ENCODE measurements around the gene RASSF4.
A peak's percentile ranks its signal among the peaks of the same experiment; 100 is the strongest.

RASSF4 gene

GRCh38 chr10:44994752-44995530 is 35.3 kb downstream of the RASSF4 start:
- Mint-ChIP-seq H3K27ac (no peak overlapping the region), H3K36me3 (no peaks in the 10 kb centered on the region), H3K9me3 (no peaks in the 10 kb centered on the region), H3K4me3 (no peak overlapping the region), H3K27me3 (peaks cover 0 to 10% of the 10 kb centered on the region in 2 donors), H3K4me1 (peaks cover 6 to 8% of the 10 kb centered on the region in 2 donors)
- DNase-seq (no peak), ATAC-seq (replicated peaks) (no peak)

GRCh38 chr10:44995581-44995913 is 35.9 kb downstream of the RASSF4 start:
- H3K36me3 Mint-ChIP-seq, result no peaks in the 10 kb centered on the region
- peaks cover 9 to 12% of the 10 kb centered on the region in 2 donors for H3K4me1 Mint-ChIP-seq
- no peak overlapping the region for H3K4me3 Mint-ChIP-seq
- H3K27ac Mint-ChIP-seq, result no peak overlapping the region
- no peaks in the 10 kb centered on the region for H3K9me3 Mint-ChIP-seq
- H3K27me3 Mint-ChIP-seq, result peaks cover 0 to 5% of the 10 kb centered on the region in 2 donors
- no peak for ATAC-seq (replicated peaks)
- DNase-seq, result no peak

- Mint-ChIP-seq H3K4me1 (peaks cover 11 to 13% of the 10 kb centered on the region in 2 donors), H3K27ac (no peak overlapping the region), H3K9me3 (no peaks in the 10 kb centered on the region), H3K4me3 (no peak overlapping the region), H3K27me3 (peaks cover 0 to 5% of the 10 kb centered on the region in 2 donors), H3K36me3 (no peaks in the 10 kb centered on the region)
- ATAC-seq (replicated peaks) (no peak), DNase-seq (no peak)
Observed at GRCh38 chr10:44995914-44996669, 36.5 kb downstream of the RASSF4 start.

DNA sequence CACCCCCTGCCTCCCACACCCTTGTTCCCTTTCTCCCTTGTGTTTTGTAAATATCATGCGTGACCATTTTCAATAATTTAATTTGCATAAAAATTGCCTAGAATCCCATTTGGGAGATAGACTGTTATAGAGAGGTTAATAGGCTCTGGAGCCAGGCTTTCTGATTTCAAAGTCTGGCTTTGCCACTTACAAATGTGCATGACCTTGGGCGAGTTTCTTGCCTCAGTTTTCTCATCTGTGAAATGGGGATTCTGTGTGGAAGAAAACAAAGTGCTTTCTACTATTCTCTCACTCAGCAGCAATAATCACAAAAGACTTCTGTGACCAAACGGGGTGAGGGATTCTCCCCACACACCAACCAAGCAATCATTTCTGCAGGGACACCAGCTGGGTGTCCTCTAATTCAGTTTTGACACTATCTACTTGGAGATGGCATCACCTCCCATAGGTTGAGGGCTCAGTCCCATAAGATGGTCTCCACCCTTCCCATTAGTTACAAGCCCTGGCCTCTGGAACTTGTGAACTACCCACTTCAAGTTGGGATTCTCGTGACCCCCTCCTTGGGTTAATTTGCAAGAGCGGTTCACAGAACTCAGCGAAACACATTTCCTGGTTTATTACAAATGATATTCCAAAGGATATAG is 37.6 kb downstream of the RASSF4 start:
- peaks cover 12 to 14% of the 10 kb centered on the region in 2 donors for H3K4me1 Mint-ChIP-seq

DNA sequence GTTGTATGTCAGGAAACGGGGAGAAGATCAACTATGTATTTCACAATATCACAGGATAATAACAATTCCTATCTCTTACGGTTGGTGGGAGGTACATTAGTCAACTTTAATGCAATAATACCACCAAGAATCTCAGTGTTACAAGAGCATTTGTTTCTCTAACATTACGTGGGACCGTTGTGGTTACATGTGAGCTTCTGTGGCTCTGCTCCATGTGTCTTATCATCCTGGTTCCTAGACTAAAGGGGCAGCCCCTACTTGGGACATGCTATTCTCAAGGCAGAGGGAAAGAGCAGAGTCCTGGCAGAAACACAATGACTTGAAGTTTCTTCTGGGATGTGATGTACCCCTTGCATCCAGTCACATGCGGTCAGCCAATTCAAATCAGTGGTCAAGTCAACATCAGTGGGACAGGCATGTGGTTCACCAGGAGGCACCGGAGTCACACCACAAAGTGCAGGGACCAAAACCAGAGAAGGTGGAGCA is 38.6 kb downstream of the RASSF4 start:
- H3K4me3 Mint-ChIP-seq, result no peak overlapping the region
- peaks cover 0 to 3% of the 10 kb centered on the region in 2 donors for H3K9me3 Mint-ChIP-seq
- peaks cover 15 to 20% of the 10 kb centered on the region in 2 donors for H3K4me1 Mint-ChIP-seq
- no peak overlapping the region for H3K27ac Mint-ChIP-seq
- no peak for ATAC-seq (replicated peaks)
- no peak for DNase-seq
- peaks cover 1 to 8% of the 10 kb centered on the region in 2 donors for H3K36me3 Mint-ChIP-seq
- H3K27me3 Mint-ChIP-seq, result no peaks in the 10 kb centered on the region

More for the DNA sequence above, 37.6 kb downstream of the RASSF4 start:
- H3K36me3 Mint-ChIP-seq, result peaks cover 0 to under 1% of the 10 kb centered on the region in 2 donors
- H3K9me3 Mint-ChIP-seq, result peaks cover 0 to under 1% of the 10 kb centered on the region in 2 donors
- no peaks in the 10 kb centered on the region for H3K27me3 Mint-ChIP-seq
- no peak for ATAC-seq (replicated peaks)
- no peak overlapping the region for H3K27ac Mint-ChIP-seq
- DNase-seq, result no peak
- no peak overlapping the region for H3K4me3 Mint-ChIP-seq

DNA sequence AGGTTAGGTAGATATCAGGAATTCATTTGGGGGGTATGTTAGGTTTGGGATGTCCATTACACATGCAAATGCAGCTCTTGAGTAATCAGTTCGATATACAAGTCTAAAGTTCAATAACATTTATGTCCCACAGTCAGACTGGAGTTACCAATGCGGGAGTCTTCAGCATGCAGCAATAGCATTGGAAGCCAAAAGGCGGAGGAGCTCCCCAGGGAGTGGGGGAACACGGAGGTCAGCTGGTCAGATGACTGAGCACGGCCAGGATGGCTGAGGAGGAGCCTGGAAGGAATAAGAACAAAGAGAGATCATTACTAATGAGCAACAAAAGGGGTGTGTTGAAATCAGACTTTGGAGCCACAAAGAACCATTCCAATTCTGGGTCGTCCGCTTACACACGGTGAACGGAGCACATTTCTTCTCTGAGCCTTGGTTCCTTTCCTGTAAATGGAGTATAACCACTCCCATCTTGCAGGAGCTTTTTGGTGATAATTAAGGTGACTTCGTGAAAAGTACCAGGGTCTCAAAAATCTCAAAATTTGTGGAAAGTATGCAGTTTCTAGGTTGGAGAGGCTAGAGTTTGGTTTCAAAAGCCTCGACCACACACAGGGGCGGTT is 40.6 kb downstream of the RASSF4 start:
- peaks cover 15 to 20% of the 10 kb centered on the region in 2 donors for H3K4me1 Mint-ChIP-seq
- H3K27ac Mint-ChIP-seq, result peak overlapping the region; percentile 97
- peak; percentile 5 to 9 for ATAC-seq (replicated peaks)
- DNase-seq, result no peak
- peaks cover 1 to 3% of the 10 kb centered on the region in 2 donors for H3K9me3 Mint-ChIP-seq
- H3K4me3 Mint-ChIP-seq, result peak overlapping the region; percentile 91 to 93
- H3K36me3 Mint-ChIP-seq, result peaks cover 18 to 28% of the 10 kb centered on the region in 2 donors
- no peaks in the 10 kb centered on the region for H3K27me3 Mint-ChIP-seq

DNA sequence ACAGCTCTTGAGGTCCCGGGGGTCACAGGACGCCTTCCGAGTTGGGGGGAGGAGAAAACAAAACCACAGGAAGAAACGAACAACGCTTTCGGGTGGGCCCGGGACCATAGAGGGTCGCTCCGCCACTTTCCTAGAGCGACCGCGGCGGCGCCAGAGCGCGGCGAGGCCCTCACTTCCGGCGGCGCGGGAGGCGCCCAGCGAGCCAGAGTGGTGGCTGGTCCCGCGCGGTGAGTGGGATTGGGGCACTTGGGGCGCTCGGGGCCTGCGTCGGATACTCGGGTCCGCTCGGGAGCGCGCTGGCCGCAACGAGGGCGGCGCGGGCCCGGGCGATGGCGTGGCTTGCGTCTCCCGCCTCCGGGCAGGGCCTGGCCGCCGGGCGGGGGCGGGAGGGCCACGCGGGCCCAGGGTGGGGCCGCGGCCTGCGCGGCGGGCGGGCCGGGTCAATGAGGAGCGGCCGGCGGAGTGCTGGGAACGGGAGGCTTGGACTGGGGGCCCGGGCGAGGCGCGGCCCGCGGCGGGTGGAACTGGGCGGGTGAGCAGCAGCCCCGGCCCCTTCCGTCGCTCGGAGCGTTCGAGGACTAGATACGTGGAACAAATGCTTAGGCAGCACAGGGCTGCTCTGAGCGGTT is 41.3 kb downstream of the RASSF4 start, which contains the start of gene ZNF22:
TSS of gene ZNF22 (plus strand) at position 172 of the 629 bp plus-strand sequence. CDS start 2,446 bp downstream, outside the sequence.
- DNase-seq, result peak; percentile 75
- H3K36me3 Mint-ChIP-seq, result peaks cover 18 to 34% of the 10 kb centered on the region in 2 donors
- peak within 1 kb of the TSS; percentile 91 to 93 for H3K4me3 Mint-ChIP-seq
- ATAC-seq (replicated peaks), result peak; percentile 81 to 86
- peaks cover 16 to 20% of the 10 kb centered on the region in 2 donors for H3K4me1 Mint-ChIP-seq
- no peaks in the 10 kb centered on the region for H3K27me3 Mint-ChIP-seq
- peaks cover 1 to 3% of the 10 kb centered on the region in 2 donors for H3K9me3 Mint-ChIP-seq
- H3K27ac Mint-ChIP-seq, result peak within 1 kb of the TSS; percentile 97

DNA sequence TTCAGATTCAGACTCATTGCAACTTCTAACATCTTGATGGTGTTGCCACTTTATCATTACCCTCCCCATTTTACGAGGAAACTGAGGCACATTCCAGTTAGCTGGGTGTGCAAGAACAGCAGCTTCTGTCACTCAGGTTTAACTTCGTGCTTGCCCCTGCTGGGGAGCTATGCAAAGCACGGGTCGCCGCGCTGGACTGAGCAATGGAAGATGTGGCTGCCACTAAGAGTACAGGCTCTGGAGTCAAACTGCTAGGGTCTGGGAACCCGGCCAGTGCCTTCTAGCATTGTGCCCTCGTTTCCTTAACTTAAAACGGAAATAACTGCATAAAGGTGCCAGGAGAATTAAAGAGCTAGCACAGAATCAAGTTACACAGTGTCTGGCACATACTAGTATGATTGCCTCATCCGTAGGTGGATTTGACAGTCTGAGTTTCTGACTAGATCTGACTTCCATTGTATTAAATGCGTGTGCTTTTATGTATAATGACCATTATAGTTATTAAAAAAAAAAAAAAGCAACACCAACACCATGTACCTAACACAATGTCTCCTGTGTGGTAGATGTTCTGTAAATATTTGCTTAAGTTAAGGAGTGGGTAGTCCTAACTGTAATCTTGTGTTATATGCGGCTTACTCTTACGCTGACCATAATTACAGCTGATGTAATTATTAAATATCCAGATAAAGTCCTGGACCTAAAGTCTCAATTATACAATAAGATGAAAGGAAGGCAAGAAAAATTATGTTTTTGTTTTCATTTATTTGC is 42.0 kb downstream of the RASSF4 start:
- H3K9me3 Mint-ChIP-seq, result peaks cover 1 to 3% of the 10 kb centered on the region in 2 donors
- no peaks in the 10 kb centered on the region for H3K27me3 Mint-ChIP-seq
- peak; percentile 83 to 84 for ATAC-seq (replicated peaks)
- DNase-seq, result peak; percentile 53
- peaks cover 15 to 16% of the 10 kb centered on the region in 2 donors for H3K4me1 Mint-ChIP-seq
- H3K27ac Mint-ChIP-seq, result peak overlapping the region; percentile 96
- peaks cover 18 to 41% of the 10 kb centered on the region in 2 donors for H3K36me3 Mint-ChIP-seq
- peak overlapping the region; percentile 91 to 93 for H3K4me3 Mint-ChIP-seq

GRCh38 chr10:45003432-45004000 is 43.9 kb downstream of the RASSF4 start:
- Mint-ChIP-seq H3K4me3 (no peak overlapping the region), H3K9me3 (peaks cover 1 to 3% of the 10 kb centered on the region in 2 donors), H3K4me1 (peaks cover 15 to 16% of the 10 kb centered on the region in 2 donors), H3K27me3 (no peaks in the 10 kb centered on the region), H3K27ac (peak overlapping the region; percentile 31), H3K36me3 (peaks cover 18 to 42% of the 10 kb centered on the region in 2 donors)
- DNase-seq (no peak), ATAC-seq (replicated peaks) (no peak)

- DNase-seq (no peak), ATAC-seq (replicated peaks) (no peak)
- H3K4me3 Mint-ChIP-seq, result no peak overlapping the region
- peaks cover 18 to 42% of the 10 kb centered on the region in 2 donors for H3K36me3 Mint-ChIP-seq
- no peak overlapping the region for H3K27ac Mint-ChIP-seq
- peaks cover 1 to 3% of the 10 kb centered on the region in 2 donors for H3K9me3 Mint-ChIP-seq
- peaks cover 15% of the 10 kb centered on the region in 2 donors for H3K4me1 Mint-ChIP-seq
- no peaks in the 10 kb centered on the region for H3K27me3 Mint-ChIP-seq
Observed at GRCh38 chr10:45004661-45005060, 45.1 kb downstream of the RASSF4 start.

- Mint-ChIP-seq H3K27ac (no peak overlapping the region), H3K27me3 (no peaks in the 10 kb centered on the region), H3K36me3 (peaks cover 18 to 42% of the 10 kb centered on the region in 2 donors), H3K4me3 (no peak overlapping the region), H3K9me3 (peaks cover 1 to 3% of the 10 kb centered on the region in 2 donors), H3K4me1 (peaks cover 9 to 10% of the 10 kb centered on the region in 2 donors)
- ATAC-seq (replicated peaks), result no peak
- DNase-seq, result no peak
Observed at GRCh38 chr10:45005284-45005683, 45.7 kb downstream of the RASSF4 start.

DNA sequence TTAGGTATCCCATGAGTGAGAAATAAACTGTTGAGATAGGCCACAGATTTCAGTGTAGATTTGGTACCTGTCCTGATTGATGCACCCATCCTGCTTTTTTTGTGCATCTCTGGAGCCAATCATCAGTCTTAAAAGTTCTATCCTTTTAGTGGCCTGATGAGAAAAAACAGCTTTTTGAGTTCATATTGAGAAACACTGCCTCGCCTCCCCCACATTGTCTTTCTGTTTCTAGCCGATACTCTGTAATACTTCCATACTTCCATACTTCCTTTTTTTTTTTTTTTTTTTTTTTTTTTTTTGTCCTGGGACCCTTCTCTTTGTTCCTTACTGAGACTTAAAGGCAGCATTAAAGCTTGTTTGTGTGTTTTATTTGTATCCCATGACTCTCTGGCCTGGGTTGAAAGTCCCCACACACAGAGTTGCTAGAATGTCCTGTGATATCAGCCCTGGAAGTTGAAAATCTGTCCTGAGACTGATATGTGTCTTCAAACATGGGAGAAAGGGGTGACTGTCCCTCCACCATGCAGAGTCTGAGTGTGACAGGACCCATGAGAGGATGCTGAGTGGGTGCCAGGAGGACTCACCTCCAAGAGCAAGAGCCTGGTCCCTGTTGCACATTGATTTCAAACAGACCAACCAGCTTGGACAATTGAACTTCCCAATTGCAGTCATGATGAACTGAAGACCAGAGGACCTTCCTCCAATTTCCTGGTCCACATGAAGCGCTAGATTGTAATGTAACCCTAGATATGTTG is 46.9 kb downstream of the RASSF4 start:
- H3K4me1 Mint-ChIP-seq, result peaks cover 6 to 7% of the 10 kb centered on the region in 2 donors

More for the DNA sequence above, 46.9 kb downstream of the RASSF4 start:
- Mint-ChIP-seq H3K27me3 (no peaks in the 10 kb centered on the region), H3K4me3 (no peak overlapping the region), H3K27ac (no peak overlapping the region), H3K36me3 (peaks cover 18 to 42% of the 10 kb centered on the region in 2 donors), H3K9me3 (peaks cover 1 to 3% of the 10 kb centered on the region in 2 donors)
- DNase-seq, result no peak
- no peak for ATAC-seq (replicated peaks)

Data from stimulated activated naive B cell treated with anti-CD40 and anti-IgM and Interleukin-4, amounts not matched to agents 10 μg/mL and 1 μg/mL and 100 μg/mL, for 72 hours (primary cell).